ENCODE measurements around the gene ETV3.
"Not testable (repeated sequence)": the region's sequence is repeated elsewhere in the genome, so short reads cannot be mapped to it uniquely, and the experiment has no call there.

ETV3 gene

DNA sequence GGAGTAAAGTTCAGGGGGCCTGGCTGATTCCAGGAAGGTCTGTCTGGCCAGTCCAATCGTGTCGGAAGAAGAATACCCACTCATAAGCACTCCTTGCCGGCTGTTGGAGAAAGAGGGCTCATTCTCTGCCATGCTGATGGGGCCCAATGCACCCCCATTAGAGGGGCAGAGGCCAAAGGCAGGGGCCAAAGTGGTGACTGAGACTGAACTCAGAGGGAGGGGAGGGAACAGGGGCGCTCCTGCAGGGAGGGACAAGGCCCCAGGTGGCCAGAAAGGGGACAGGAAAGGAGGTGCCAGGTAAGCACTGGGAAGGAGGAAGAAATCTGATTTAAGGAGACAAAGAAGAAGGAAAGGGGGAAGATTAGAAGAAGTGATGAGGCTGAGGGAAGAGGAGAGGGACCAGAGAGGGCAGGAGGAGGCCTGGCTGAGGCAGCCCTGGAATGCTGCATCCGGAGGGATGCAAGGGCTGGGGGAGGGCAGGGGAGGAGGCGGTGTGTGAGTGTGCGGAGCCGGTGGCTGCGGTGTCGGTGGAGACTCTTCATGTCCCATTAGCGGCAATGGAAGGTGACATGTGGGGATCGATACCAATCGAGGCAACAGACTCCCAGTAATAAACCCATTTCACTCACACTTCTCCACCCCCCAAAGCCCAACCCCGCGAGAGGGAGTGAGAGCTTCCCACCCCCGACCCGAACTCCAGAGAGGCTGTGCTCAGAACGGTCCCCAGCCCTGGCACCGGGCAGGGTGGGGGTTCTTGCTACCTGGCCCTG lies 26.6 kb downstream of the ETV3 start:
- DNase-seq, result no peak

DNA sequence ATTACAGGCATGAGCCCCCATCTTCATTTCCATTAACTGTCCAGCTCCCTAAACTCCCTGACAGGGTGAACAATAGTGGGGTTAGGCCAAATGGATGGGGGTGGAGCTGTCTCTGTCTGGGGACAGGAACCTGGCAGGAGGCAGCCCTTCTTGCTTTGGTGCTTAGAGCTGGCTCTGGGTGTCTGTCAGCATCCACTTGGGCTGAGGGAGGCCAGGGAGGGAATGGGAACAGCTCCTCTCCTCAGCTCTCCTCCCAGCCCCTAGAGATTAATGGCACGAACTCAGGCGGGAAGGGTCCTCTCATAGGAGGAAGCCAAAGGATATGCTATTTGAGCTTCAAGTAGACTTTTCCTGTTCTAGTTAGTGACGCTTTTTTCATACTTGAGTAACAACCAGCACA lies 27.5 kb downstream of the ETV3 start:
- DNase-seq, result no peak

DNA sequence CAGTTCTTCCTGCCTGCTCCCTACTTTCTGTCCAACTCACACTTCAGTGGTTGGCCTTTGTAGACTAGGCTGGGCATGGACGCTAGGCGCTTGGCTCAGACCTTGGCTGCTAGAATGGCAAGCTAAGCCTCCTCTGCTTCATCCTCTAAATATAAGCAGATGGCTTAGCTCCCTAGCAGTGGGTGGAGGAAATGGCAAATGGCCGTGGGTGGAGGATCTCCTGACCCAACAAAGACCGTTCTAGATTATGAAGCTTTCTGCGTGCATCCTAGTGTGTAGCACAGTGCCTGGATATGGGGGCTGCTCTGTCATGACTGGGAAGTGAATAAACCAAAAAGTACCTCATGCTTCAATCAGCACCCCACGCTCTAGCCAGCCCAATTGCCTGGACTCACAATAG lies 28.2 kb downstream of the ETV3 start:
- no peak for DNase-seq

DNA sequence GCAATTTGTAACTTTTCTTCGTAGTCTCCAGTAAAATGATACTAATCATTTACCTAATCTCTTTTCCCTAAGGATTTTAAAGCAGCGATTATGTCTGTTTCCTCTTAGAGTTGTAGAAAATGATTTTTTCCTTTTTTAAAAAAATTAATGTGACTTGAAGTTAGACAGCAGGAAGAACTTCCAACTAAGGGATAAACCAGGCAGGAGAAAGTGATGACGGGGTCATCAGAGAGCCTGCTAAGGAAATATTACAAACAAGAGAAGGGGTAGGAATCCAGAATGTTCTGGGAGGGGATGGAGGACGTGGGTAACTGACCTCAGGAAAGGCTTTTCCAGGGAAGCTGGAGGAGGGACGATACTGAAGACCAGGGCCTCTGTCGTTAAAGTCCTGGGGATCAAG lies 29.7 kb downstream of the ETV3 start:
- no peak for DNase-seq

DNA sequence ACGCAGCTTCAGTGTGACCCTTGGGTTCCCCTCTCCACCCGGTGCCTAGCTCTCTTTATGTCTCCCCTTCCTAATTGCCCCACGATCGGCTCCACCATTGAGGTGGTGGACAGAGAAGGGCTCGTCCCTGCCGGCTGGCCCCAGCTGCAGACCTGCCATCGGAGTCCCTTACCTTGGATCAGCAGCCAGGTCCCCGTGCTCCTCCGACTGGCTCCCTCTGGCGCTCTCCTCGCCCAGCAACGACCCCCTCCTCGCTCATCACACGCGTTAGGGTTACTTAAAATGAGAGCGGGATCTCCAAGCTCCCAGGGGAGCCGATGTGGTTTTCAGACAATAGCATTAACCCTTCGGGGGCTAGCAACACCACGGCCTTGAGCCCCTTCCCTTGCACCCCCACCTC lies 30.5 kb downstream of the ETV3 start:
- no peak for DNase-seq

DNA sequence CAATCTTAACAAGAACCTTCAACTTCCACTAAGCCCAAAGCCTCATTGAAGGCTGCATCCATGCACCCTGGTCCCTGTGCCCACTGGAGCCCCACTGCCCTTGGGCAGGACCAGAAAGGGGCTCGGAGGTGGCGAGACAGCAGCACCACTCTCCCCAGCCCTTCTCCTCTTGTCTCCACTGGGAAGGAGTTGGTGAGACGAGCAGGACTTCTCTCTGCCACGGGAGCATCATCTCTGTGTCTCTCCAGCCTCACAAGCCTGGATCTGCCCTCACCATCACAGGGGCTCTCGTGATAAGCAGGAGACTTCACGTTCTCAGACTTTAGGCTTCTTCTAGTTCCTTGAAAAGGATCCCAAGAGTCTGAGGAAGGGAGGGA lies 31.4 kb downstream of the ETV3 start:
- no peak for DNase-seq

DNA sequence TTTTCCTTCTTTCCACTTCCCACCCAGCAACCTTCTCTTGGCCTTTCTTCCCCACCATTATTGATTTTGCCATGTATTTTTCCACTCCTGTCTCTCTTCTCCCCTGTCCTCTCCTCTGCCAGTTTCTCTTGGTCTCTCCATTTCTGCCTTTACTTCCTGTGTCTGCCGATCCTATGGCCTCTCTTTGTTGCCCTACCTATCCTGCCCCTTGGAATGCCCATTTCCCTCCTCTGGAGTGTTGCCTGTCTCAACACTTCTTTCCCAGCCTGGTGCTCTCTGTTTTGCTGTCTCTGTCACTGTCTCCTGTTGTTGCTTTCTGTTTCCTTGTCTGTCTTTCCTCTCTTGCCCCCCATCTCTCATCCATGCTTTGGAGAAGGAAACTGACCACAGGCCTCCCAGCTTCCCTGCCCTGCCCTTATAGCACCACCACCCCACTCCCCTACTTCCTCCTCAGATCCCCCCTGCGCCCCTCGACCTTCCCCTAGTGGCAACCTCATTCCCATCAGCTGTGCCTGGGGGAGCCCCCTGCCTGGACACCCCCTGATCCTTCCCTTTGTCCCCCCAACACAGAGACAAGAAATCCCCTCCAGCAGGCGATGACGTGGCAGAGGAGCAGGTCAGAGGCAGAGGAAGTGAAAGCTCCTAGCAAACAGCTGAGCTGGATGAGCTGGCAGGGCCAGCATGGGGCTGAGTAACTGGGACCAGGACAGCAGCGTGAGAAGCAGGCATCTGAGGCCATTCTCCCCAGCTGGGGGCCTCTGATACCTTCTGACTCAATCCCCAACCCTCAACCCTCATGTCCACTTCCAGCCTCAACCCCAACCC lies 32.0 kb downstream of the ETV3 start:
- DNase-seq, result no peak

DNA sequence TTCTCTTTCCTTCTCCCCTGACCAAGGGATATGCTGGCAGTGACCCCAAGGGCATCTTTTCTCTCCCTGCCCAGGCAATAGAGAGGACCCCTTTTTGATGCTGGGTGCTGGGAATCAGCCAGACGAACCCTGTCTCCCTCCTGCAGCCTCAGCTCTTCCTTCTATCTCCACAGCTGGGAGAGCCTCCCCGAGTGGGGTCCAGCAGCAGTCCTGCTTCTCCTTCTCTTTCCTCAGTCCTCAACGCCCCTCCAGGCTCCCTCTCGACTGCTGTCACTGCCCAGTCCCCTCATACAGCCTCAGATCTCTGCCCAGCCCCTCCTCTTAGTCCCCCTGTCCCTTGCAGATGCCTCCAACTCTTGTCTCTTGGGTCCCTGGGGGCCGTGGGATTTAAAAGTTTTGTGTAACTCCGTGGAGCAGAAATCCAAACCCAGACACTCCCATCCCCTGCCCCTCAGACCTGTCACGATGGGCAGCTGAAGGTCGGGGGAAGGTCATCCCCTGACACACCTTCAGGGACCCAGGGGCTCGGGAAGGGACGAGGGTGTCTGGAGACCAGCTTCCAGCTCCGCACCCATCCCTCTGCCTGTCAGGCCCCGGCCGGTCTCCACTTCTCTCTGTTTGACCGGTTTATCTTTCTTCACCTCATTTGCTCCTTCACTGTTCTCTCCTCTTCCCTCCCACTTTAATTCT lies 32.8 kb downstream of the ETV3 start:
- DNase-seq, result no peak

DNA sequence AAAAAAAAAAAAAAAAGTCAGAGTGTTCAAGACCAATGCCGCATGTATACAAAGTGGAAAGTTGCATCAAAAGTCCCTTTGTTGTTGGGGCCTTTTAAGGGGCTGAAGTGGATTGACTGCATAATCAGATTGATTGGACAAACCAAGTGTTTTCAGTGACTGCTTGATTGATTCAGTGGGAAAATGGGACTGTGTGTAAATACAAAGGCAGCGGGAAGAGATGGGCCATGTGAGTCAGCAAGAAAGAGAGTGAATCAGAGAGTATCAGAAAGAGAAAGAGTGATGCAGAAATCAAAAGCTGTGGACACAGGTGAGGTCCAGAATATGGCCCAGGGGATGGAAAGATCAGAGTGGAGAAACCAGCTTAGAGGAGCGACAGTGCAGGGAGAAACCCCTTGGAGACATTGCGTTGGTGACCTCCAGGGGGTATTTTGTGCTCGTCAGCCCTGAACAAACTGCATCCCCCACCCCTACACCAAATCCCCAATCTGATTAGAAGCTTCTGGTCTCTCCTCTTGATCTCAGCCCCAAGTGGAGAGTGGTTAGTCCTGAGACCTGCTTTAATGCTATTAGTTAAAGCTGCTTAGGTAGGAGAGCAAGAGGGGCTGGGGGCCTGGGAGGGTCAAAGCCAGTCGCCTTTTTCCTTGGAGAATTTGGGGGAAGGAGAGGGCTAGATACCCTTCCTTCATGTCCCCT lies 33.4 kb downstream of the ETV3 start:
- DNase-seq, result no peak

DNA sequence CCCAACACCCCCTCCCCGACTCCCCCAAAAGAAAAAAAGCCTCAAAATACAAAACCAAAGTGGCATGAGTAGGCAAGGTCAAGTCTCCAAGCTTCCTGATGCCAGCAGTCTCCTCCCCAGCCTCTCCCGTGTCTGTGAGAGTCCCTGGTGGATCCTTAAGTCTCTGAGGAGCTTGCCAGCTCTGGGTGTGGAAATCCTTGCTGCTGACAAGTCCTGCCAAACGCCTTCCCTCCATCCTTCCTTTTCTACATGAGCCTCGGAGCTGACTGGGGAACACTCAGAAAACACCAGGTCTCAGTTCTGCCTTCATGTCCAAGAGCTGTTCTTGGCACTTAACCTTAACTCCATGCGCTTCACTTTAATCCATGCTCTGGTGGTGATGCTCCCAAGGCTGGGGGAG lies 34.9 kb downstream of the ETV3 start:
- no peak for DNase-seq

DNA sequence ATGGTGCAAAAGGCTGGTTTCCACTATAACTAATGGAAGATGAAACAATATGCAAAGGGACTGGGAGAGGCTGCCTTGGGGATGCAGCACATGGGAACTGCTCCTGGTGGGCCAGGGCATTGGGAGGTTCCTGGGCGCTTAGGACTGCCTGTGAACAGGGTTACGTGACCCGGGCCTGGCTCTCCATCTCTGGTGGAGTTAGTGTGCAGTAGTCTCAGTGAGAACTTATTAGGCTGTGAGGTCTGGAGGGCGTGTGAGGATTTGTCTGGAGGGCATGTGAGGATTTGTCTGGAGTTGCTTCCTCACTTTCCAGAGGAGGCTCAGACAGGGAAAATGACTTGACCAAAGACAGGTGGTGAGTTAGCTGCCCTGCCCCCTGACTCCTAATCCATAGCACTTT lies 37.0 kb downstream of the ETV3 start:
- no peak for DNase-seq

DNA sequence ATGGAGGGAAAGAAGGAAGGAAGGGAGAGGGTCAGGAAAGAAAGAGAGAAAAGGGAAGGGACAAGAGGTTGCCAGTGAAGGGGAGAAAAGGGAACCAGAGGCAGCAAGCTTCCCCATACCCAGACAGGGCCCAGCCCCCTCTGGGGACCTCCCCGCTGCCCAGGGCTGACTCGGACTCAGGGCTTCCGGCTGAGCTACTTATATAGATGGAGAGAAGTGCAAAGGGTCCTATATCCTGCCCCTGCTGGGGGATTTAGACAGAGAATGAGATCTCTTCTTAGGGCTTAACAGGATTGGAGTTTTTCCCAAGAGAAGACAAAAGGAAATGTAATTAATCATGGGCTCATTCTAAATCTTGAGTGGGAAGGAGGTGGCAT lies 38.6 kb downstream of the ETV3 start, which contains the start of gene ETV3L:
TSS of gene ETV3L (minus strand) at position 176 of the 377 bp plus-strand sequence. CDS start 285 bp downstream, outside the sequence.
- DNase-seq, result no peak

DNA sequence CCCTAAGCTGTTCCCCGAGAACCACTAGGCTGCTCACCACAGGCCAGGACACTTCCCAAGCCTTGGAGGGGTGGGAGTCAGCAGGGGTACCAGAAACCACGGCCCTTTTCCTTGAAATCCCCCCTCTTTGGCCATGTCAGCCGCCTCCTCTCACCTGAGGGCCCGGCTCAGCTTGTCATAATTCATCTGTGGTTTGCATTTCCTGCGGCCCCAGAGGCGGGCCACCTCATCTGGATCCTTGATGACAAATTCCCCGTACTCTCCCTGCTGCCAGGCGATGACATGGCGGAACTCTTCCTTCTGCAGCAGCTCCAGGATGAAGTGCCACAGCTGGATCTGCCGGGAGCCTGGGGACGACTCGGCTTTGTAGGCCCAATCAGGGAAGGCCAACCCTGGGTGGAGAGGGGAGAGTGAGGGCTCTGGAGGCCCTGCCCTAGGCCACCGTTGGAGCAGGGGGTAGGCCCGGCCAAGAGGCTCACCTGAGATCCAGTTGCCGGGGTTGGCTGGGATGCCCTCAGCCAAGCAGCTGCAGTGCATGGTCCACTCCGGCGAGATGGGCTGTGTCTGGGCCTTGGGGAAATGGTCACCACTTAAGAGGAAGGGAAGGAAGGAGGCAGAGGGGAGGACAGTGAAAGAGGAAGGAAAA lies 39.1 kb downstream of the ETV3 start:
- DNase-seq, result not testable (repeated sequence)

DNA sequence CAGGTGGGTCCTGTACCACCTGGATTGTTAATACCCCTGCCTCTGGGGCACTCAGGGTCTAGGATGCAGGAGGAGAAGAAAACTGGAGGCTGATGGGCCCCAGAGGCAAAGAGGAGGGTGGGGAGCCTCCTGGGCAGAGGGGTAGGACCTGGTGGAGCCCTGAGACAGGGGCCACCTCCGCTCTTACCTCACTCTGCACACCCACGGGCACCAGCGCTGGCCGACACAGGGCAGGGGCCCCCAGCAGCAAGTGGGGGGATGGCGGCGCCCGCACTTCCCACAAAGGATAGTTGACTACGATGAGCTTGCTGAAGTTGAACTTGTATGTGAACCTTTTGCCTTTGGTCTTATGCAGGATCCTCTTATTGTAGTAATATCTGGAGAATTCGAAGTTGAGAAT lies 39.7 kb downstream of the ETV3 start:
- no peak for DNase-seq

DNA sequence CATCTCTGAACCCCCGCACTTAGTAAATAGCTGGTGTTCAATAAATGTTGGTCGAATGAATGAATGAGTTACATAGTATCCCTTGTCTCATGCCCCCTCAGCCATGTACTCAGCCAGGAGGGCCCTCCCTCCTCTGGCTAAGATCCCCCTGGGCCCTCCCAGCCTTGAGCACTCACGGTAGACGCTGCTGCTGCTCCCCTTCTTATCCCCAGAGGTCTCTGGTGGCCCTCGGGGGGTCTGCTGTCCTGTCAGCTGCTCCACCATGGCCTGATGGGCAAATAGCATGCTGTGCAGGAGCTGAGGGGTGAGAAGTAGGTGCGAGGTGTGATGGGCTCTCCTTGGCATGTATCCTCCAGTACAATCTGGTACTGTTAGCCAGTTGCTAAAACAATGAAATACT lies 40.5 kb downstream of the ETV3 start:
- DNase-seq, result no peak

DNA sequence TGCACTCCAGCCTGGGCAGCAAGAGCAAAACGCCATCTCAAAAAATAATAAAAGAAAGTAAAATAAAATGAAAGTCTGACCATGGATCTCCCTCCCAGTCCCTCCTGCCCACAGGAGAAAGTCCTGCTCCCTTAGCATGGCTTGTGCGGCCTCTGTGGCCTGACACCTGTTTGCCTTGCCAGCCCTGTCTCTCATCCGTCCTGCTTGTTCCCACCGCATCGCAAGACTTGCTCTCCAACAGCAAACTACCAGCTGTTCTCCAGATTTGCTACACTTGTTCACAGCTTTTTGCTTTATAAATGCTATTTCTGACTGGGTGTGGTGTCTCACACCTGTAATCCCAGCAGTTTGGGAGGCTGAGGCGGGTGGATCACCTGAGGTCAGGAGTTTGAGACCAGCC lies 41.3 kb downstream of the ETV3 start:
- DNase-seq, result no peak

DNA sequence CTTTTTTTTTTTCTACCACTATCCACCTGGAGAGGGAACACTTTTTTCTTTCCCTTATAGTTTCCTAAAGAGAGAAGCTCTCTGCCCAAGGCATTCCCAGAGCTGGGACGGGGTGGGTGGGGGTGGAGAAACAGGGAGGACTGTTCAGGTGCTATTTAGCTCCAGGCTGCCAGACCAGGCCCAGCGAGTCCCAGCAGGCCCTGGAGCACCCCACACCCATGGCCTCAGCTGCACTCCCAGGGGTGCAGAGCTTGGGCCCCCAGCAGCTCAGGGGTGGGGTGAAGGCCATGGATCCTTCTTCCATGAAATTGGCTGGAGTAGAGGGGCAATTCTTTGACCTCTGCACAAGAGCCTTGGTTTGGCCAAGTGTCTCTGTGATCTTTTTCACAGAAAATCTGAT lies 42.6 kb downstream of the ETV3 start:
- DNase-seq, result no peak

DNA sequence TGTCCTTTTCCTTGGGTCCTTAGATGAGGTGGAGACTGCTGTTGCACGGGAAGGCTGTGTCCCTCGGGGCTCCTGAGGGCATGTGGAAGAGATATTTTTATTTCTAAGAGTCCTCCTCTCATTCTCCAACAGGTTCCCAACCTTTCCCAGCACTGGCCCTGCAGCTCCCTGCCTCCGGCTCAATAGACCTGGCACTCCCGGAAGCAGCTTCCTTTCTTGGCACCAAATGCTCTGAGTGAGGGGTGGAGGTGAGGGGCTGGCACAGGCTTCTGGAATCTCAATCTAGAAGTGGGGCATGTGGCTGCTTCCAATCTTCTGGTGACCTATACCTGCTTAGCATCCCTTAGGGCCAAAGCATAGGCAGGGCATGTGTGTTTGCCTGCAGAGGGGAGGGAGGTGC lies 43.1 kb downstream of the ETV3 start:
- DNase-seq, result no peak

DNA sequence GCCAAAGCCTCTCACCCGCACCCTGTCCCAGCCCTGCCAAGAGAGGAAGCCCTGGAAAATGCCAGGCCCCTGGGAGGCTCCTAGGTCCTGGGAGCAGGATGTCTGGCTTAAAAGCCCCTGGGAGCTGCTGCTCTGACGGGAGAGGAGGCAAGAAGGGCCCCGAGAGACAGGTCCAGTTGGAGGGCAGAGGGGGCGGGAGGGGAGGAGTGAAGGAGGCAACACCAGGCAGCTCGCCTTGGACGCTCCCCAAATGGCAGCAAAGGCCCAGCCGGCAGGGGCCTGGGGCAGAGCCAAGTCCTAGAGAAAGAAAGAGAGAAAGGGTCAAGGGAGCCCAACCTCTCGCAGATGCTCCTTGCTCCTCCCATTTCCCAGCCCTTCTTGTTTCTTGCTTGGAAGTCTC lies 45.4 kb downstream of the ETV3 start:
- peak; percentile 10 for DNase-seq

DNA sequence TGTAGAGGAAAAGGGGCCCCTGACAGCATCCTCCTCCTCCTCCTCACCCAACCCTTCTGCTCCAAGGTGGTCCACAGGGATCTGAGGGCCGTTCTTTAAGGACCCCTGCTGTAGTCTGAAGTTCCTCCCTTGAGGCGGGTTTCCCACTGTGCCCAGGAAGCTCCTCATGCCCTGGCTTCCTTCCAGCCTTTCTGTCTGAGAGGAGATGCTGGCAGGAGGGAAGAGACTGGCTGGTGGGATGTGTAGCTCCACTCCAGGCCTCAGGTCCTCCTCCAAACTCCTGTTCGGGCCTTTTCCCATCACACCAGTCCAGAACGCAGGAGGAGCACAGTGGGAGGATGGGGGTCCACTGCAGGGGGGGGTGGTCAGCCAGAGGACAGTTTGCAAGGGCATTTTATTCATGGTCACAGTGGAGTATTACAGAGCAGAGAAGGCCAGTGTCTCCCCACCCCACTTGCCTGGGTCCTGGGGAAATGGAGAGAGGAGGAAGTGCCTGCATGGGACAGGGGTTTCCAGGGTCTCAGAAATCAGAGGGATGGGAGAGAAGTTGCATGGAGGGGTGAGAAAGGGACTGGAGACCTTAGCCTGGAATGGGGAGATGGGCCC lies 46.4 kb downstream of the ETV3 start:
- DNase-seq, result no peak

DNA sequence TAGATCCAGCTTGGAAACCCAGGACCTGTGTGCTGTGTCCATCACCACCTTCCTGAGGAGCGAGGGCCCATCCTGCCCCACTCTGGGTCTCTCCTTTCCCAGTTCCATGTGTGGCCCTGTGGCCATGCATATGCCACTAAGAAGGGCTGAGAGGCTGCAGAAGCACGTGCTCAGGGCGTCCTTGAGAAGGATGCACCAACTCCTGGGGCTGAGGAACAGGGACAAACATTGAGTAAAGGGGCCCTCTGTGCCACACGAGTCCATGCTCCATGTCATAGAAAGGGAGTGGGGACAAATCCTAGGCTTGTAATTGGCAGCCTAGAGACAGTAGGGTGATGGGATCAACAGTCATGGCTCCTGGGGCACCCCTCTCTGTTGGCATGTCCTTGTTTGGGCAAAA lies 47.0 kb downstream of the ETV3 start:
- no peak for DNase-seq

DNA sequence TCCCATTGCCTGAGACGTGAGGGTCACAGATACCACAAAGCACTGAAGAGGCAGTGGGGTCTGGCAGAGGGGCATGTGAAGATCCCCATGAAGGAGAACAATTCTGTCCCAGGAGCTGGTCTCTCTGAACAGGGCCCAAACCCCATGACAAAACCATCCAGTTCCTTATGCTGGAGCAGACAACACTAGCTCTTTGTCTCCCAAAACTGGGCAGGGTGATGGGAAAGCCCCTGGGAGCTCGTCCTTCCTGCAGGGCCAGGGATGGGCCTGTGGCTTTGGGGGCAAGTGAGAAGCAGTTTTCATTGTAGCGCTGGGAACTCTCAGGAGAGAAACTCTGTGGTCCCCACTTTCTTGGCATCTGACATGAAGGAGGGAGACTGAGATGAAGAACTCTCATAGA lies 47.4 kb downstream of the ETV3 start:
- DNase-seq, result no peak

Measured in midbrain (tissue), 1 donor.